HG02840 (cell line): ENCODE results near the gene SMPD3.

ENCODE experiments used
- ATAC-seq: cut with Tn5 transposase; IDR thresholded peaks from one replicate; pipeline ENCODE4 v1.9.1; 2021; ENCODE audit warnings: mild to moderate bottlenecking, moderate library complexity, moderate number of reproducible peaks; ENCODE audit not compliant: unreplicated experiment, low FRiP score

SMPD3 gene

GRCh38 chr16:68360547-68360946 is 87.8 kb downstream of the SMPD3 start:
- no peak for ATAC-seq

- ATAC-seq, result no peak
Observed at GRCh38 chr16:68359398-68360191, 88.7 kb downstream of the SMPD3 start.

DNA sequence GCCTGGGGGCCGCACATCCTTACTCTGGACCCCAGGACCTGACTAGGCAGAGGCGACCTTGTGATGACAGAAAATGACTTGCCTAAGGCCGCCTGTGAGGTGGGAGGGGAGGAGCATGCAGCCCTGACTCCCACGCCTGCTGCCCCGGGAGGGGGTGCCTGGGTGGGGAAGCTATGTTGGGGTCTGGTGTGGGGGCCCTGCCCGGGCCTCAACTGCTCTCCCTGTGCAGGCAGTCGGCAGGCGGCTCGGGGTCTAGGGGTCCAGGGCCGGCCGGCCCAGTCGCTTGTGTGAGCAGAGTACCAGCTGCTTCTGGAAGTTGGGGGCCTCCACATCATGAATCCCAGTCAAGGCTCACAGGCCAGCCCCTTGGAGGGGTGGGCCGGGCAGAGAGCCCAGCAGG is 89.4 kb downstream of the SMPD3 start:
- no peak for ATAC-seq

GRCh38 chr16:68357923-68358322 is 90.4 kb downstream of the SMPD3 start:
- no peak for ATAC-seq

DNA sequence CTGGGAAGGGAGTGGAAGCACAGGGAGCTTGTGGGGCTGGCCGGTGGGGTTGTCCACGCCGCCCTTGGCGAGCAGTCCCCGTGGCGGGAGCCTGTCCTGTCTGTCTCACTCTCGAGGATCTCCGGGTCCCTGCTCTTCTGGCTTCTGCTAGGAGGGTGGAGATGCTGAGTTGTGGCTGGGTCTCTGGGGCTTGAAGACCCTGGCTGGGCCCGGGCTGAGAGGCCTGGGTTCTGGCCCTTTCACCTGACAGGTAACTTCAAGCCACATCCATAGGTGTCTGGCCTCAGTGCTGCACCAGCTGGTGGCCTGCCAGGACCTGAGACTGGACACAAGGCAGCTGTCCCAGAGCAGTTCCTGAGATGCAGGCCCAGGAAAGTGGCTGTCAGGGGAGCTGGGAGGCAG is 90.8 kb downstream of the SMPD3 start:
- no peak for ATAC-seq

DNA sequence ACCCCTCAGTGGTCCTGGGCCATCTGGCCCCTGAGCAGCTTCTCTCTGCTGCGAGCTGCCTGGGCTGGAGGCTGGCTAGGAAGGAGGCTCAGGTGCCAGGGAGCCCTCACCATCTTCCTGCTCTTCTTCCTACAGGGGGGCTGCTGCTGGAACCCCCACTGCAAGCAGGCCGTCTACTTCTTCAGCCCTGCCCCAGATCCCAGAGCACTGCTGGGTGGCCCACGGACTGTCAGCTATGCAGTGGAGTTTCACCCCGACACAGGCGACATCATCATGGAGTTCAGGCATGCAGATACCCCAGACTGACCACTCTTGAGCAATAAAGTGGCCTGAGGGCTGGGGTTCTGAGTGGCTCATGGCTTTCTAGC is 91.4 kb downstream of the SMPD3 start:
- ATAC-seq, result no peak

GRCh38 chr16:68356249-68356918 is 91.9 kb downstream of the SMPD3 start:
- peak; percentile 70 for ATAC-seq

DNA sequence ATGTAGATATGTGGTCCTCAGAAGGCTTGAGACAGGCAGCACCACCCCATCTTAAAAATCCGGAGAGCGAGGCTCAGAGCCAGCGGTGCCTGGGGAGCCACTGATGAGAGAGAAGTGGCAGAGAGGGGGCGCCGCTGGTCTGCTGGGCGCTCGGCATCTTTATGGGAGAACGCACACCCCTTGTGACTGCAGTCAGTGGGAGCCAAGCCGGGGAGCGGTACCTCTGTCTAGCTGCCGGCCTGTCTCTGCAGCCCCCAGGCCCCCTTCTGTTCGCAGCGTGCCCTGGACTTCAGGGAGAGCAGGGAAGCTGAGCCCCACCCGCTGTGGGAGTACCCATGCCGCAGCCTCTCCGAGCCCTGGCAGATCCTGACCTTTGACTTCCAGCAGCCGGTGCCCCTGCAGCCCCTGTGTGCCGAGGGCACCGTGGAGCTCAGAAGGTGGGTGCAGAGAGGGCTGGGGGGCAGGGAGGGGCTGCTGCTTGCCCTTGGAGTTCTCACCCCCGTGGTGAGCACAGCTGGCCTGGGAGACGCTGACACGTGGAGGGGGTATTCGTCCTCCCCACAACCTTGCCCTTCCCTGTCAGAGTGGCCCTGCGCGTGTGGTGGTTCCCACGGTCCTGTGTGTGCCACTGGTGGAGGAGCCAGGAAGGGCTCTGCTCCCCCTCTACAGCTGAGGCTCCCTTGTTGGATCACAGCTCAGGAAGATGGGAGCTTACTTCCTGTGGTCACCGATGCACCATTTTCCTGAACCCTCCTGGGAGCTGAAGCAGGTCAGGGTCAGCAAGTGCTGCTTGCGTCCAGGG is 92.7 kb downstream of the SMPD3 start:
- no peak for ATAC-seq

DNA sequence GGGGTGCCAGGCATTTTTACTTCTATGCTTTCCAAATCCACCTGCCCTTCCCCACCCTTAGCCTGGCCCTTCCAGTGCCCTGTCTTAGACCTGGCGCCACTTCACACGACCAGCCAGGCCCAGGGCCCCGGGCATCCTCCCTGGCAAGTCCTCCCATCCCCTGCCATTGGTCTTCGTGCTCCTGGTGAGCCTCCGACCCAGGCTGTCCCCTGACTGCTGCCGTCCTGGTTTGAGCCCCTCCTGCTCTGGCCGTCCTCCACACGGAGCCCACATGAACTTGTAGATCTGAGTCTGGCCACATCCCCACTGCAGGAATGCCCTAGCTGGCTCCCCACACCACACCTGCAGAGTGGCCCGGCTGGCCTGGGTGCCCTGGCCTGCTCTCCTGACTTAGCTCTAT is 93.5 kb downstream of the SMPD3 start:
- ATAC-seq, result no peak

DNA sequence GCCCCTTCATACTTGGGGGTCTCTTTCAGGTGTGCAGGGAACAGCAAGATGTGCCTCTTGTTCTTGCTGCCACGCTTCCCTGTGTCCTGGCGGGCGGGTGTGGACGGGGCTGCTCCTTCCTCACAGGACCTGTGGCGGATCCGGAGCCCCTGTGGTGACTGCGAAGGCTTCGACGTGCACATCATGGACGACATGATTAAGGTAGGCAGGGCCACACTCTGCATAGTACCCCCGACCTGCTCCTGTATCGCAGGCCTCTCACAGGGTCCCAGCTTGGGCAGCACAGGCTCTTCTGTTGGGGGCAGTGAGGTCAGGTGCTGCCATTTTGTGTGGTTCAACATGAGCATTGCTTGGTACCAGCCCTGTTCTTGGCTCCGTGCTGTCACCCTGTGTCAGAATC is 94.9 kb downstream of the SMPD3 start:
- no peak for ATAC-seq

DNA sequence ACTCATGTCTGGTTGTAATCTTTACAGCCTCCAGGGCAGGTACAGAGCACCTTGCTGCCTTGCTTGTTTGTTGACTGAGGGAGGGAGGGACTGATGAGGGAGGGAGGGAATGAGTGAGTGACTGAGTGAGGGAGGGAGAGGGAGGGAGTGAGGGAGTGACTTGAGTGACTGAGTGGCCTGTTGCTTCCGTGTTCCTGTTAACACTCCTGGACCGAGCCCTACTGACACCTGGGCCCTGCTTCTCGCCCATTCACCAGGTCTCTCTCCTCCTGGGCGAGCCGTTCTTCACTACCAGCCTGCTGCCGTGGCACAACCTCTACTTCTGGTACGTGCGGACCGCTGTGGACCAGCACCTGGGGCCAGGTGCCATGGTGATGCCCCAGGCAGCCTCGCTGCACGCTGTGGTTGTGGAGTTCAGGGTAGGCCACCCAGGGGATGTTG is 96.3 kb downstream of the SMPD3 start:
- ATAC-seq, result no peak

GRCh38 chr16:68351463-68351862 is 96.8 kb downstream of the SMPD3 start:
- no peak for ATAC-seq

- no peak for ATAC-seq
Observed at GRCh38 chr16:68350813-68351350, 97.4 kb downstream of the SMPD3 start.

- no peak for ATAC-seq
Observed at GRCh38 chr16:68349838-68350410, 98.4 kb downstream of the SMPD3 start.

GRCh38 chr16:68348639-68349445 is 99.5 kb downstream of the SMPD3 start:
- ATAC-seq, result no peak

DNA sequence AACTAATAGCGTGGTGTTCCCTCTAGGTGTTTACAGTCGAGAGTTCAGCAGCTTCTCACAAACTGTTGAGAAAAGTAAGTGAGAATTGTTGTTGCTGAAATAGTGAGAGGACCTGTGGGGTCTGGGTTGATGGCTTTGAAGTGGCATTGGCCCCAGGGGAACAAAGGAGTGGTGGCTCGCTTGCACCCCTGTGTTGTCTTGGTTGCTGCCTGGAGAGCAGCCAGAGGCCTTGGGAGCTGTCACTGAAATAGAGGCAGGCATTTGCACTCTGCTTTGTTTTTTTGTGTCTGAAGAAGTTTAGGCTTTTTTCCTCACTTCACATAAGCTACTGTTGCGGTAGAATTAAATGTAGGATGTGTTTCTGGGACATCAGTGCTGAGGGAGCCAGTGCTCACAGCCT is 100.7 kb downstream of the SMPD3 start:
- no peak for ATAC-seq

GRCh38 chr16:68346892-68347480 is 101.3 kb downstream of the SMPD3 start:
- ATAC-seq, result no peak

GRCh38 chr16:68345958-68346635 is 102.2 kb downstream of the SMPD3 start:
- no peak for ATAC-seq

- no peak for ATAC-seq
Observed at GRCh38 chr16:68345351-68345810, 102.9 kb downstream of the SMPD3 start.
